H9 (cell line): ENCODE results near the gene AGA. TPM values are rescaled to one million over a fixed set of nuclear protein-coding genes. Genes with fewer than 3 reads are reported as not detected.

ENCODE experiments used
- DNase-seq: peaks from one replicate; pipeline ENCODE4 v3.0.0-alpha.2; 2017
- H2AFZ ChIP-seq: one replicate; pipeline ENCODE4 v1.6.1; 2013; ENCODE audit warnings: mild to moderate bottlenecking, low read length, control low read depth, moderate library complexity
- H2AK5ac ChIP-seq: 2 replicates; pipeline ENCODE4 v1.6.1; 2013; ENCODE audit warnings: low read length, control low read depth, mixed read lengths; ENCODE audit not compliant: insufficient read length
- H2BK120ac ChIP-seq: one replicate; pipeline ENCODE4 v1.6.1; 2013; ENCODE audit warnings: low read depth, mild to moderate bottlenecking, low read length, control low read depth, inconsistent platforms; ENCODE audit not compliant: poor library complexity, severe bottlenecking
- H2BK12ac ChIP-seq: 2 replicates; pipeline ENCODE4 v1.6.1; 2013; ENCODE audit warnings: low read length, control low read depth, mixed read lengths, low read depth; ENCODE audit not compliant: insufficient read length
- H2BK15ac ChIP-seq: 2 replicates; pipeline ENCODE4 v1.6.1; 2013; ENCODE audit warnings: low read depth, low read length, control low read depth
- H2BK20ac ChIP-seq: one replicate; pipeline ENCODE4 v1.6.1; 2013; ENCODE audit warnings: low read depth, mild to moderate bottlenecking, low read length, control low read depth, inconsistent platforms; ENCODE audit not compliant: poor library complexity, severe bottlenecking
- H2BK5ac ChIP-seq: 2 replicates; pipeline ENCODE4 v1.6.1; 2013; ENCODE audit warnings: low read length, control low read depth, mixed read lengths; ENCODE audit not compliant: insufficient read length
- H3K14ac ChIP-seq: 2 replicates; pipeline ENCODE4 v1.6.1; 2013; ENCODE audit warnings: low read length, control low read depth; ENCODE audit not compliant: insufficient read depth
- H3K18ac ChIP-seq: 2 replicates; pipeline ENCODE4 v1.6.1; 2013; ENCODE audit warnings: low read depth, mild to moderate bottlenecking, mixed read lengths, low read length, control low read depth; ENCODE audit not compliant: insufficient read length
- H3K23ac ChIP-seq: 2 replicates; pipeline ENCODE4 v1.6.1; 2013; ENCODE audit warnings: low read length, control low read depth, mixed read lengths, low read depth; ENCODE audit not compliant: insufficient read length
- H3K23me2 ChIP-seq: 2 replicates; pipeline ENCODE4 v1.6.1; 2013; ENCODE audit warnings: low read depth, mild to moderate bottlenecking, mixed read lengths, low read length, control low read depth; ENCODE audit not compliant: insufficient read length, poor library complexity, severe bottlenecking
- H3K27ac ChIP-seq: 2 replicates; pipeline ENCODE4 v1.5.1; 2013; ENCODE audit warnings: low read length, control low read depth, mixed read lengths, low read depth; ENCODE audit not compliant: insufficient read length
- H3K27me3 ChIP-seq: 2 replicates; pipeline ENCODE4 v1.6.1; 2013; ENCODE audit warnings: low read length, control low read depth, inconsistent platforms; ENCODE audit not compliant: insufficient read depth
- H3K4ac ChIP-seq: 2 replicates; pipeline ENCODE4 v1.6.1; 2013; ENCODE audit warnings: low read depth, mild to moderate bottlenecking, control low read depth, inconsistent platforms, low read length, moderate library complexity
- H3K4me1 ChIP-seq: 2 replicates; pipeline ENCODE4 v1.6.1; 2013; ENCODE audit warnings: low read length, control low read depth, inconsistent platforms; ENCODE audit not compliant: insufficient read depth
- H3K4me2 ChIP-seq: 2 replicates; pipeline ENCODE4 v1.6.1; 2013; ENCODE audit warnings: low read length, control low read depth, mixed read lengths; ENCODE audit not compliant: insufficient read length, insufficient read depth
- H3K56ac ChIP-seq: 2 replicates; pipeline ENCODE4 v1.6.1; 2013; ENCODE audit warnings: low read depth, mild to moderate bottlenecking, mixed read lengths, low read length, control low read depth; ENCODE audit not compliant: insufficient read length
- H3K79me1 ChIP-seq: 2 replicates; pipeline ENCODE4 v1.6.1; 2013; ENCODE audit warnings: low read depth, mild to moderate bottlenecking, moderate library complexity, low read length, control low read depth, inconsistent platforms; ENCODE audit not compliant: insufficient read depth, poor library complexity, severe bottlenecking
- H3K79me2 ChIP-seq: 2 replicates; pipeline ENCODE4 v1.6.1; 2013; ENCODE audit warnings: low read length, control low read depth, inconsistent platforms; ENCODE audit not compliant: insufficient read depth
- H3K9ac ChIP-seq: 2 replicates; pipeline ENCODE4 v1.6.1; 2013; ENCODE audit warnings: low read length, control low read depth, mixed read lengths; ENCODE audit not compliant: insufficient read length; ENCODE audit errors: extremely low read depth
- H3K9me3 ChIP-seq: one replicate; pipeline ENCODE4 v1.6.1; 2013; ENCODE audit warnings: low read depth, low read length, inconsistent platforms; ENCODE audit not compliant: control insufficient read depth
- H3T11ph ChIP-seq: one replicate; pipeline ENCODE4 v1.6.1; 2013; ENCODE audit warnings: mild to moderate bottlenecking, low read length, control low read depth, inconsistent platforms
- H4K20me1 ChIP-seq: one replicate; pipeline ENCODE4 v1.6.1; 2013; ENCODE audit not compliant: control insufficient read depth, insufficient read length, insufficient read depth
- H4K5ac ChIP-seq: 2 replicates; pipeline ENCODE4 v1.6.1; 2013; ENCODE audit warnings: low read depth, mild to moderate bottlenecking, mixed read lengths, low read length, control low read depth; ENCODE audit not compliant: insufficient read length
- H4K8ac ChIP-seq: replicated peaks from 2 replicates; pipeline ENCODE4 v1.6.1; 2013; ENCODE audit warnings: low read length, control low read depth, mixed read lengths, low read depth; ENCODE audit not compliant: insufficient read length
- H4K91ac ChIP-seq: 2 replicates; pipeline ENCODE4 v1.6.1; 2013; ENCODE audit warnings: low read depth, mild to moderate bottlenecking, moderate library complexity, mixed read lengths, low read length, control low read depth; ENCODE audit not compliant: insufficient read length
- H3K27ac Mint-ChIP-seq, 3 experiments: 2 replicates in 2 of 3; 3 replicates in 1 of 3; pipeline ENCODE4 v1.8.0; 2020 to 2021; ENCODE audit warnings: mixed read lengths in 3 of 3, mild to moderate bottlenecking in 1 of 3, moderate library complexity in 1 of 3
- H3K27me3 Mint-ChIP-seq: 2 replicates; pipeline ENCODE4 v1.8.0; 2021; ENCODE audit warnings: low read depth, mild to moderate bottlenecking, moderate library complexity, mixed read lengths
- H3K36me3 Mint-ChIP-seq, 3 experiments: 2 replicates in 2 of 3; 3 replicates in 1 of 3; pipeline ENCODE4 v1.8.0; 2020 to 2021; ENCODE audit warnings: low read depth in 3 of 3, mixed read lengths in 3 of 3; ENCODE audit not compliant: insufficient read depth in 1 of 3
- H3K4me1 Mint-ChIP-seq, 2 experiments: 2 replicates each; pipeline ENCODE4 v1.8.0; 2020; ENCODE audit warnings: mixed read lengths in 2 of 2
- H3K4me3 Mint-ChIP-seq, 2 experiments: 2 replicates in 1 of 2; 3 replicates in 1 of 2; pipeline ENCODE4 v1.8.0; 2020 to 2021; ENCODE audit warnings: mild to moderate bottlenecking in 2 of 2, mixed read lengths in 2 of 2, moderate library complexity in 1 of 2
- H3K9me3 Mint-ChIP-seq, 2 experiments: 2 replicates in 1 of 2; 3 replicates in 1 of 2; pipeline ENCODE4 v1.8.0; 2020; ENCODE audit warnings: mild to moderate bottlenecking in 2 of 2, mixed read lengths in 2 of 2, moderate library complexity in 1 of 2
- CTCF ChIP-seq: fragments of 200-600 bp; sonication (generic); conservative IDR thresholded peaks from 3 replicates; pipeline ENCODE4 v1.8.0; 2021; ENCODE audit warnings: antibody characterized with exemption, mild to moderate bottlenecking
- total RNA-seq: library from RNA; stranded (reverse); gene quantifications from 2 replicates; pipeline ENCODE4 v1.2.1, GENCODE V29; 2021

Gene AGA
- total RNA-seq, 1 experiment from 2014 or later = 10.0 TPM

- Histone ChIP-seq H3T11ph (no peak overlapping the region), H2BK20ac (no peak overlapping the region), H4K91ac (no peak overlapping the region), H4K5ac (no peak overlapping the region), H3K27me3 (no peaks in the 10 kb centered on the region), H2BK15ac (no peak overlapping the region), H3K4ac (no peak overlapping the region), H3K4me2 (no peak overlapping the region), H3K18ac (no peak overlapping the region), H3K56ac (no peak overlapping the region), H3K9me3 (no peaks in the 10 kb centered on the region), H4K20me1 (no peaks in the 10 kb centered on the region), H2AFZ (no peak overlapping the region), H3K14ac (no peak overlapping the region), H2BK12ac (no peak overlapping the region), H2BK120ac (no peak overlapping the region), H3K79me2 (no peaks in the 10 kb centered on the region), H3K27ac (no peak overlapping the region), H4K8ac (no peak overlapping the region), H3K23me2 (no peaks in the 10 kb centered on the region), H3K23ac (no peak overlapping the region), H3K79me1 (no peaks in the 10 kb centered on the region), H2AK5ac (no peak overlapping the region), H3K4me1 (no peaks in the 10 kb centered on the region), H2BK5ac (no peak overlapping the region), H3K9ac (no peak overlapping the region)
- Mint-ChIP-seq H3K27me3 (no peaks in the 10 kb centered on the region), H3K9me3 (no peaks in the 10 kb centered on the region; a peak in 2 of 5 replicates), H3K4me1 (peaks cover 9 to 16% of the 10 kb centered on the region in 2 experiments), H3K27ac (no peak overlapping the region), H3K4me3 (no peak overlapping the region), H3K36me3 (no peaks in the 10 kb centered on the region)
- DNase-seq = no peak
- TF ChIP-seq CTCF = no peak
Observed at GRCh38 chr4:177453116-177453515, 10.9 kb upstream of the AGA start.
